ENCODE results near the gene FAM181A. TPM values are rescaled to one million over a fixed set of nuclear protein-coding genes. Genes with fewer than 3 reads are reported as not detected.

Gene FAM181A
- total and polyA plus RNA-seq, 9 of the 15 experiments (the other 6 are each of a cell fraction or from before 2014, with no cell fraction given), result not detected

DNA sequence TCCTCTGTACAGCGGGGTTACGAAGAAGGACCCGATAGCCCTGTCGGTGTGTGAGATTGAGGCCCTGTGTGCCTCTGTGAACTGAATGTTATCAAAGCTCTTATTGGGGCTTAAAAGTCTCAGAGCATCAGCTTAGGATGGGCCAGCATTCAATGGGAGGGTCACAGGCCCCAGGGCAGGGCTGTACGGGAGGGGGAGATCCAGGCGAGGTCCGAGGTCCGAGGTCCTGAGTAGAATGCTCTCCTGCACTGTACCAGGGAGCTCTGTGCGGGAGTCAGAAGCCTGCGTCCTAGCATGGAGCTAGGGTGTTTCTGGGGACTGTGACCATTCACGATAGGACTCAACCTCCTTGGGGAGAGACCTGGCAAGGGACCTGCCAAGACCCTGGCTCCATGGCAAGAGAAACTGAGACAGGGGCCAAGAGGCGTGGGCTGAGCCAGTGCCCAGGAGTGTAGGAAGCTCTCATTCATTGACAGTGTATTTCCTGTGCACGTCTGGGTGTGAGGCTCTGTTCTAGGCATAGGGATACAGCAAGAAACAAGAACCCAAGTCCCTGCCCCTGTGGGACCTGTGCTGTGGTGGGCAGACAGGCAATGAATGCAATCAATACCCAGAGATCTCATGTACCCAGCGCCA is 12.0 kb upstream of the FAM181A start (continued):
- TF ChIP-seq DNMT1 (IDR thresholded peaks at IDR 0.05), result no peak
- TF ChIP-seq, protein P1, sequence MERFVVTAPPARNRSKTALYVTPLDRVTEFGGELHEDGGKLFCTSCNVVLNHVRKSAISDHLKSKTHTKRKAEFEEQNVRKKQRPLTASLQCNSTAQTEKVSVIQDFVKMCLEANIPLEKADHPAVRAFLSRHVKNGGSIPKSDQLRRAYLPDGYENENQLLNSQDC (CRISPR knock-in tag; IDR thresholded peaks at IDR 0.05), result no peak
- TF ChIP-seq NFE2L1 (tag; IDR thresholded peaks at IDR 0.05; ENCODE audit: borderline replicate concordance, low read depth), result no peak
- TF ChIP-seq, protein P2, sequence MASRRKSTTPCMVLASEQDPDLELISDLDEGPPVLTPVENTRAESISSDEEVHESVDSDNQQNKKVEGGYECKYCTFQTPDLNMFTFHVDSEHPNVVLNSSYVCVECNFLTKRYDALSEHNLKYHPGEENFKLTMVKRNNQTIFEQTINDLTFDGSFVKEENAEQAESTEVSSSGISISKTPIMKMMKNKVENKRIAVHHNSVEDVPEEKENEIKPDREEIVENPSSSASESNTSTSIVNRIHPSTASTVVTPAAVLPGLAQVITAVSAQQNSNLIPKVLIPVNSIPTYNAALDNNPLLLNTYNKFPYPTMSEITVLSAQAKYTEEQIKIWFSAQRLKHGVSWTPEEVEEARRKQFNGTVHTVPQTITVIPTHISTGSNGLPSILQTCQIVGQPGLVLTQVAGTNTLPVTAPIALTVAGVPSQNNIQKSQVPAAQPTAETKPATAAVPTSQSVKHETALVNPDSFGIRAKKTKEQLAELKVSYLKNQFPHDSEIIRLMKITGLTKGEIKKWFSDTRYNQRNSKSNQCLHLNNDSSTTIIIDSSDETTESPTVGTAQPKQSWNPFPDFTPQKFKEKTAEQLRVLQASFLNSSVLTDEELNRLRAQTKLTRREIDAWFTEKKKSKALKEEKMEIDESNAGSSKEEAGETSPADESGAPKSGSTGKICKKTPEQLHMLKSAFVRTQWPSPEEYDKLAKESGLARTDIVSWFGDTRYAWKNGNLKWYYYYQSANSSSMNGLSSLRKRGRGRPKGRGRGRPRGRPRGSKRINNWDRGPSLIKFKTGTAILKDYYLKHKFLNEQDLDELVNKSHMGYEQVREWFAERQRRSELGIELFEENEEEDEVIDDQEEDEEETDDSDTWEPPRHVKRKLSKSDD (conservative IDR thresholded peaks at IDR 0.05; ENCODE audit: low read length), result no peak
- TF ChIP-seq, protein P3, sequence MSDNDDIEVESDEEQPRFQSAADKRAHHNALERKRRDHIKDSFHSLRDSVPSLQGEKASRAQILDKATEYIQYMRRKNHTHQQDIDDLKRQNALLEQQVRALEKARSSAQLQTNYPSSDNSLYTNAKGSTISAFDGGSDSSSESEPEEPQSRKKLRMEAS (CRISPR knock-in tag; IDR thresholded peaks at IDR 0.05), result no peak
- no peak for TF ChIP-seq TGIF2 (CRISPR knock-in tag; IDR thresholded peaks at IDR 0.05)
- TF ChIP-seq PCBP1 (IDR thresholded peaks at IDR 0.05; ENCODE audit: low read depth, low read length, poor library complexity, severe bottlenecking), result no peak
- TF ChIP-seq ZNF695 (CRISPR knock-in tag; IDR thresholded peaks at IDR 0.05), result no peak
